ENCODE measurements around the gene SNCAIP. TPM values are rescaled to one million over a fixed set of nuclear protein-coding genes. Genes with fewer than 3 reads are reported as not detected.

The SNCAIP gene
- total and polyA plus RNA-seq, 2 experiments from 2014 or later, result 6.1 to 11.9 TPM

DNA sequence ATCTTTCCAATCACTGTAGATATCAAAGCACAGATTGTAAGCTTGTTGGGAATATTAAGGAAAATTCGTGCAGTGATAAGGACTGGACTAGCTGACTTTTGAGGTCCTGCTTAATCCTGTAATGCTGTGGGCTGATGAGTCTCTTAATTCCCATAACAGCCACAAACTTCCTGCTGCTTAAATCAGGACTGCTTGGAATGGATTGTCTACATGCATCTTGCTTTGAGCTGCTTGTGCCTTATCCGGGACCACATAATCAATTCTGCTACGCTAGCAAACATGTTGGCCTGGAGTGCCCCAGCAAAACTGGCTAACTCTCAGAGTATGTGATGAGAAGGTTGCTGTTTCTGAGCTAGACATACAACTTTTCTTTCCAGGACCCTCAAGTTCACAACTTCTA, 79.6 kb downstream of the SNCAIP start:
- no peak overlapping the region for H3K4me3 ChIP-seq
- H4K20me1 ChIP-seq (replicated peaks; ENCODE audit: insufficient read depth), result no peaks in the 10 kb centered on the region
- H3F3A ChIP-seq (replicated peaks; ENCODE audit: low read depth), result no peaks in the 10 kb centered on the region
- no peak overlapping the region for H3K4me2 ChIP-seq
- no peaks in the 10 kb centered on the region for H3K27me3 ChIP-seq (ENCODE audit: insufficient read depth)
- no peak overlapping the region for H3K4me3 Mint-ChIP-seq
- peaks cover 8% of the 10 kb centered on the region for H3K4me1 ChIP-seq (ENCODE audit: insufficient read depth)
- no peaks in the 10 kb centered on the region for H3K9me3 Mint-ChIP-seq
- ATAC-seq (no peak), DNase-seq (ENCODE audit: low spot score) (no peak)
- no peak overlapping the region for H2AFZ ChIP-seq
- H3K36me3 ChIP-seq (ENCODE audit: insufficient read depth), result no peaks in the 10 kb centered on the region
- H3K27ac Mint-ChIP-seq, result no peak overlapping the region
- TF ChIP-seq, protein P1, sequence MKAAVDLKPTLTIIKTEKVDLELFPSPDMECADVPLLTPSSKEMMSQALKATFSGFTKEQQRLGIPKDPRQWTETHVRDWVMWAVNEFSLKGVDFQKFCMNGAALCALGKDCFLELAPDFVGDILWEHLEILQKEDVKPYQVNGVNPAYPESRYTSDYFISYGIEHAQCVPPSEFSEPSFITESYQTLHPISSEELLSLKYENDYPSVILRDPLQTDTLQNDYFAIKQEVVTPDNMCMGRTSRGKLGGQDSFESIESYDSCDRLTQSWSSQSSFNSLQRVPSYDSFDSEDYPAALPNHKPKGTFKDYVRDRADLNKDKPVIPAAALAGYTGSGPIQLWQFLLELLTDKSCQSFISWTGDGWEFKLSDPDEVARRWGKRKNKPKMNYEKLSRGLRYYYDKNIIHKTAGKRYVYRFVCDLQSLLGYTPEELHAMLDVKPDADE (IDR thresholded peaks at IDR 0.05), result no peak
- no peak for TF ChIP-seq JUNB (IDR thresholded peaks at IDR 0.05; ENCODE audit: unreplicated experiment)
- no peak for TF ChIP-seq ZNF331 (CRISPR knock-in tag; IDR thresholded peaks at IDR 0.05; ENCODE audit: low read depth)
- TF ChIP-seq EZH2phosphoT487 (IDR thresholded peaks at IDR 0.05; ENCODE audit: unreplicated experiment), result no peak
- TF ChIP-seq, protein P2, sequence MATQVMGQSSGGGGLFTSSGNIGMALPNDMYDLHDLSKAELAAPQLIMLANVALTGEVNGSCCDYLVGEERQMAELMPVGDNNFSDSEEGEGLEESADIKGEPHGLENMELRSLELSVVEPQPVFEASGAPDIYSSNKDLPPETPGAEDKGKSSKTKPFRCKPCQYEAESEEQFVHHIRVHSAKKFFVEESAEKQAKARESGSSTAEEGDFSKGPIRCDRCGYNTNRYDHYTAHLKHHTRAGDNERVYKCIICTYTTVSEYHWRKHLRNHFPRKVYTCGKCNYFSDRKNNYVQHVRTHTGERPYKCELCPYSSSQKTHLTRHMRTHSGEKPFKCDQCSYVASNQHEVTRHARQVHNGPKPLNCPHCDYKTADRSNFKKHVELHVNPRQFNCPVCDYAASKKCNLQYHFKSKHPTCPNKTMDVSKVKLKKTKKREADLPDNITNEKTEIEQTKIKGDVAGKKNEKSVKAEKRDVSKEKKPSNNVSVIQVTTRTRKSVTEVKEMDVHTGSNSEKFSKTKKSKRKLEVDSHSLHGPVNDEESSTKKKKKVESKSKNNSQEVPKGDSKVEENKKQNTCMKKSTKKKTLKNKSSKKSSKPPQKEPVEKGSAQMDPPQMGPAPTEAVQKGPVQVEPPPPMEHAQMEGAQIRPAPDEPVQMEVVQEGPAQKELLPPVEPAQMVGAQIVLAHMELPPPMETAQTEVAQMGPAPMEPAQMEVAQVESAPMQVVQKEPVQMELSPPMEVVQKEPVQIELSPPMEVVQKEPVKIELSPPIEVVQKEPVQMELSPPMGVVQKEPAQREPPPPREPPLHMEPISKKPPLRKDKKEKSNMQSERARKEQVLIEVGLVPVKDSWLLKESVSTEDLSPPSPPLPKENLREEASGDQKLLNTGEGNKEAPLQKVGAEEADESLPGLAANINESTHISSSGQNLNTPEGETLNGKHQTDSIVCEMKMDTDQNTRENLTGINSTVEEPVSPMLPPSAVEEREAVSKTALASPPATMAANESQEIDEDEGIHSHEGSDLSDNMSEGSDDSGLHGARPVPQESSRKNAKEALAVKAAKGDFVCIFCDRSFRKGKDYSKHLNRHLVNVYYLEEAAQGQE (IDR thresholded peaks at IDR 0.05; ENCODE audit: unreplicated experiment), result no peak
- TF ChIP-seq STAT1 (IDR thresholded peaks at IDR 0.05; ENCODE audit: unreplicated experiment), result no peak
- TF ChIP-seq, protein P3, sequence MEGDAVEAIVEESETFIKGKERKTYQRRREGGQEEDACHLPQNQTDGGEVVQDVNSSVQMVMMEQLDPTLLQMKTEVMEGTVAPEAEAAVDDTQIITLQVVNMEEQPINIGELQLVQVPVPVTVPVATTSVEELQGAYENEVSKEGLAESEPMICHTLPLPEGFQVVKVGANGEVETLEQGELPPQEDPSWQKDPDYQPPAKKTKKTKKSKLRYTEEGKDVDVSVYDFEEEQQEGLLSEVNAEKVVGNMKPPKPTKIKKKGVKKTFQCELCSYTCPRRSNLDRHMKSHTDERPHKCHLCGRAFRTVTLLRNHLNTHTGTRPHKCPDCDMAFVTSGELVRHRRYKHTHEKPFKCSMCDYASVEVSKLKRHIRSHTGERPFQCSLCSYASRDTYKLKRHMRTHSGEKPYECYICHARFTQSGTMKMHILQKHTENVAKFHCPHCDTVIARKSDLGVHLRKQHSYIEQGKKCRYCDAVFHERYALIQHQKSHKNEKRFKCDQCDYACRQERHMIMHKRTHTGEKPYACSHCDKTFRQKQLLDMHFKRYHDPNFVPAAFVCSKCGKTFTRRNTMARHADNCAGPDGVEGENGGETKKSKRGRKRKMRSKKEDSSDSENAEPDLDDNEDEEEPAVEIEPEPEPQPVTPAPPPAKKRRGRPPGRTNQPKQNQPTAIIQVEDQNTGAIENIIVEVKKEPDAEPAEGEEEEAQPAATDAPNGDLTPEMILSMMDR (conservative IDR thresholded peaks at IDR 0.05; ENCODE audit: low read depth in 2 of 2), result no peak
- TF ChIP-seq ZNF462 (CRISPR knock-in tag; IDR thresholded peaks at IDR 0.05), result no peak
- TF ChIP-seq POLR2AphosphoS5 (IDR thresholded peaks at IDR 0.05; ENCODE audit: low read depth), result no peak
- no peak for TF ChIP-seq ZNF114 (CRISPR knock-in tag; IDR thresholded peaks at IDR 0.05)
- TF ChIP-seq CREB1 (CRISPR knock-in tag; IDR thresholded peaks at IDR 0.05; ENCODE audit: low read depth), result no peak
- no peak for TF ChIP-seq NANOG (IDR thresholded peaks at IDR 0.05; ENCODE audit: borderline replicate concordance)
- no peak for TF ChIP-seq EZH2 (IDR thresholded peaks at IDR 0.05; ENCODE audit: low read depth, unreplicated experiment)
- no peaks in the 10 kb centered on the region for H3K79me2 ChIP-seq (replicated peaks; ENCODE audit: insufficient read depth)
- H3K4me1 Mint-ChIP-seq, result peaks cover 15% of the 10 kb centered on the region
- H3K27me3 Mint-ChIP-seq (ENCODE audit: insufficient read depth, low read depth, poor library complexity), result no peaks in the 10 kb centered on the region
- no peak overlapping the region for H3K27ac ChIP-seq (ENCODE audit: low read depth)
- H3K36me3 Mint-ChIP-seq (ENCODE audit: low read depth), result no peaks in the 10 kb centered on the region
- H3K9me2 ChIP-seq (ENCODE audit: insufficient read depth), result 0 out of 2 replicates have a peak, but pooled peaks cover 2% of the 10 kb centered on the region

All from GM23338 (cell line).